Mesothelial cell of epicardium (in vitro differentiated cells): ENCODE measurements around the gene PALD1. TPM values are rescaled to one million over a fixed set of nuclear protein-coding genes. Genes with fewer than 3 reads are reported as not detected.
"Not testable (repeated sequence)": the region's sequence is repeated elsewhere in the genome, so short reads cannot be mapped to it uniquely, and the experiment has no call there.

Experiments used
- DNase-seq, 2 experiments: peaks; one replicate each; pipeline ENCODE4 v3.0.0; 2021; ENCODE audit warnings: low spot score in 2 of 2; ENCODE audit not compliant: unreplicated experiment in 2 of 2
- H3K27ac Mint-ChIP-seq: 2 replicates; pipeline ENCODE4 v1.8.0; 2021; ENCODE audit warnings: mixed read lengths
- H3K27me3 Mint-ChIP-seq: 2 replicates; pipeline ENCODE4 v1.8.0; 2021; ENCODE audit warnings: low read depth, mixed read lengths
- H3K36me3 Mint-ChIP-seq: 2 replicates; pipeline ENCODE4 v1.8.0; 2021; ENCODE audit warnings: mixed read lengths
- H3K4me1 Mint-ChIP-seq: 2 replicates; pipeline ENCODE4 v1.8.0; 2021; ENCODE audit warnings: mixed read lengths
- H3K4me3 Mint-ChIP-seq: 2 replicates; pipeline ENCODE4 v1.8.0; 2021; ENCODE audit warnings: mild to moderate bottlenecking, moderate library complexity, mixed read lengths
- H3K9me3 Mint-ChIP-seq: 2 replicates; pipeline ENCODE4 v1.8.0; 2021; ENCODE audit warnings: mixed read lengths
- CTCF ChIP-seq: fragments of 200-600 bp; sonication (generic); IDR thresholded peaks from one replicate; pipeline ENCODE4 v1.5.0; 2021; ENCODE audit warnings: antibody characterized with exemption; ENCODE audit not compliant: unreplicated experiment
- total RNA-seq: library from RNA; stranded (reverse); gene quantifications from 3 replicates; pipeline ENCODE4 v1.2.1, GENCODE V29; 2021

The PALD1 gene
- total RNA-seq, 1 donor from 2014 or later, result 4.9 TPM

- TF ChIP-seq CTCF, result no peak
Measured at GRCh38 chr10:70482982-70483760, 4.6 kb downstream of the PALD1 start.

DNA sequence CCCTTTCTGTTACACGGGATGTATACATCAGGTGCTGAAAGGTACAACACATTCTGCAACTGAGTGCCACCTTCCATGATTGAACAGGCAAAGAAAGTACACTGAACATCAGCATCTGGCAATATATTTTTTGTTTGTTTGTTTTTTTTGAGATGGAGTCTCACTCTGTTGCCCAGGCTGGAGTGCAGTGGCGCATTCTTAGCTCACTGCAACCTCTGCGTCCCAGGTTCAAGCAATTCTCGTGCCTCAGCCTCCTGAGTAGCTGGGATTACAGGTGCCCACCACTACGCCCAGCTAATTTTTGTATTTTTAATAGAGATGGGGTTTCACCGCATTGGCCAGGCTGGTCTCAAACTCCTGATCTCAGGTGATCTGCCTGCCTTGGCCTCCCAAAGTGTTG is 5.3 kb downstream of the PALD1 start:
- not testable (repeated sequence) for H3K9me3 Mint-ChIP-seq, H3K4me3 Mint-ChIP-seq, H3K36me3 Mint-ChIP-seq, H3K27ac Mint-ChIP-seq, H3K4me1 Mint-ChIP-seq, DNase-seq
- H3K27me3 Mint-ChIP-seq, result peaks cover 22% of the 10 kb centered on the region

More at GRCh38 chr10:70482982-70483760, 4.6 kb downstream of the PALD1 start:
- Mint-ChIP-seq H3K27ac (no peak overlapping the region), H3K4me1 (peaks cover under 1% of the 10 kb centered on the region), H3K4me3 (no peak overlapping the region), H3K36me3 (no peaks in the 10 kb centered on the region), H3K9me3 (no peaks in the 10 kb centered on the region), H3K27me3 (peaks cover 24% of the 10 kb centered on the region)
- DNase-seq, result no peak

DNA sequence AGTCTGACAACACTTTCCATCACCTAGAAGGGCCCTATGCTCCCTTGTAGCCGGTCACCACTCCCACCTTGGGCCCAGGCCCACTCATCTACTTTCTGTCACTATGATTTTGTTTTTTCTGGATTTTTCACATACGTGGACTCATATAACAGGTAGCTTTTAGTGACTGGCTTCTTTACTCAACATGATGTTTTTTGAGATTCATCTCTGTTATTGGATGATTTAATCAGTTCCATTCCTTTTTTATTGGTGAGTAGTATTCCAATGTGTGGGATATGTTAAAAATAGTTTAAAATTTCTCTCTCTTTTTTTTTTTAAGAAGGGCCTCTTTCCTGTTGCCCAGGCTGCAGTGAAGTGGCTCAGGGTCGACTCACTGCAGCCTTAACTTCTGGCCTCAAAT is 9.3 kb downstream of the PALD1 start:
- Mint-ChIP-seq H3K9me3 (no peaks in the 10 kb centered on the region), H3K36me3 (no peaks in the 10 kb centered on the region), H3K4me1 (no peaks in the 10 kb centered on the region), H3K27me3 (peaks cover 2% of the 10 kb centered on the region), H3K4me3 (no peak overlapping the region), H3K27ac (no peak overlapping the region)
- no peak for TF ChIP-seq CTCF
- no peak for DNase-seq

- Mint-ChIP-seq H3K4me3 (no peak overlapping the region), H3K36me3 (no peaks in the 10 kb centered on the region), H3K9me3 (no peaks in the 10 kb centered on the region), H3K4me1 (no peaks in the 10 kb centered on the region), H3K27me3 (no peaks in the 10 kb centered on the region), H3K27ac (no peak overlapping the region)
- TF ChIP-seq CTCF, result no peak
- DNase-seq, result no peak
Measured at GRCh38 chr10:70490142-70490541, 11.6 kb downstream of the PALD1 start.

- Mint-ChIP-seq H3K27me3 (no peaks in the 10 kb centered on the region), H3K36me3 (no peaks in the 10 kb centered on the region), H3K4me1 (no peaks in the 10 kb centered on the region), H3K27ac (no peak overlapping the region), H3K9me3 (no peaks in the 10 kb centered on the region), H3K4me3 (no peak overlapping the region)
- no peak for TF ChIP-seq CTCF
- no peak for DNase-seq
Measured at GRCh38 chr10:70491614-70492013, 13.0 kb downstream of the PALD1 start.

DNA sequence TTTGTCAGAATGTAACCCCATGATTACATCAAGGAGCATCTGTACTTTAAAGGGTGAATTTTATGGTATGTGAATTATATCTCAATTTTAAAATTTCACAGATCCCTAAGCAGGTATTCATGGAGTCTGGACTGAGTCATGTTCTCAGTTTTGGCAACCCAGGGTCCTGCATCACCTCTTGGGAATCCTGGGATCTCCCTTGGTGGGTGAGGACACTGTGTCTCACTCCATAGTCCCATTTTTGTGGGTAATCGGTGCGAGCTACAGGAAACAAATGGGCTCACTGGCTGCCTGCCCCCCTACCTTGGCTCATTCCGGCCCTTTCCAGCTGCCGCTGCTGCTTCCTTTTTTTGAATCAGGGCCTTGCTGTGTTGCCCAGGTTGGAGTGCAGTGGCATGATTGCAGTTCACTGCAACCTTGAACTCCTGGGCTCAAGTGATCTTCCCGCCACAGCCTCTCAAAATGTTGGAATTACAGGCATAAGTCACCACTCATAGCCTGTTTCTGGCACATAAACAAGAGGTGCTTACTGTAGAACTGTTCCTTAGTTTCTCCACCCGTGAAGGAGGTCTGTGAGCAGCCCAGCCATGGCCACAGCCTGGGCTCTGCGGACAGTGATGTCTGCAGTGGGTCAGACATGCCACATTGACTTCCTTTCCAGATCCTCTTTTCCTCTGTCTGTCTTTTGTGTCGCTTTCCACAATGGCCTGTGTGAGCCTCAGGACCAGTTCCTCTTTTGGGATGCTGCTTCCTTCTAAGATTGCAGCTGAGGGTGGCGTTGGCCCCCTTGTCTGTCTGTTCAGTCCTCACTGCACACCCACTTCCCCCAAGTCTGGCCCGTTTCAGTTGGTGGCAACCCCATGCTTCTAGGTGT is 14.5 kb downstream of the PALD1 start:
- no peaks in the 10 kb centered on the region for H3K9me3 Mint-ChIP-seq

More for the DNA sequence above, 14.5 kb downstream of the PALD1 start:
- no peak overlapping the region for H3K4me3 Mint-ChIP-seq
- TF ChIP-seq CTCF, result no peak
- DNase-seq, result no peak
- no peak overlapping the region for H3K27ac Mint-ChIP-seq
- H3K36me3 Mint-ChIP-seq, result no peaks in the 10 kb centered on the region
- H3K4me1 Mint-ChIP-seq, result no peaks in the 10 kb centered on the region
- H3K27me3 Mint-ChIP-seq, result no peaks in the 10 kb centered on the region
